H9 (cell line): Measurements from ENCODE around the gene LRRK1. TPM values are rescaled to one million over a fixed set of nuclear protein-coding genes. Genes with fewer than 3 reads are reported as not detected.
A peak's percentile ranks its signal among the peaks of the same experiment; 100 is the strongest.

Experiments
- DNase-seq: peaks from one replicate; pipeline ENCODE4 v3.0.0-alpha.2; 2017
- H2AFZ ChIP-seq: one replicate; pipeline ENCODE4 v1.6.1; 2013; ENCODE audit warnings: mild to moderate bottlenecking, low read length, control low read depth, moderate library complexity
- H2AK5ac ChIP-seq: 2 replicates; pipeline ENCODE4 v1.6.1; 2013; ENCODE audit warnings: low read length, control low read depth, mixed read lengths; ENCODE audit not compliant: insufficient read length
- H2BK120ac ChIP-seq: one replicate; pipeline ENCODE4 v1.6.1; 2013; ENCODE audit warnings: low read depth, mild to moderate bottlenecking, low read length, control low read depth, inconsistent platforms; ENCODE audit not compliant: poor library complexity, severe bottlenecking
- H2BK12ac ChIP-seq: 2 replicates; pipeline ENCODE4 v1.6.1; 2013; ENCODE audit warnings: low read length, control low read depth, mixed read lengths, low read depth; ENCODE audit not compliant: insufficient read length
- H2BK15ac ChIP-seq: 2 replicates; pipeline ENCODE4 v1.6.1; 2013; ENCODE audit warnings: low read depth, low read length, control low read depth
- H2BK20ac ChIP-seq: one replicate; pipeline ENCODE4 v1.6.1; 2013; ENCODE audit warnings: low read depth, mild to moderate bottlenecking, low read length, control low read depth, inconsistent platforms; ENCODE audit not compliant: poor library complexity, severe bottlenecking
- H2BK5ac ChIP-seq: 2 replicates; pipeline ENCODE4 v1.6.1; 2013; ENCODE audit warnings: low read length, control low read depth, mixed read lengths; ENCODE audit not compliant: insufficient read length
- H3K14ac ChIP-seq: 2 replicates; pipeline ENCODE4 v1.6.1; 2013; ENCODE audit warnings: low read length, control low read depth; ENCODE audit not compliant: insufficient read depth
- H3K18ac ChIP-seq: 2 replicates; pipeline ENCODE4 v1.6.1; 2013; ENCODE audit warnings: low read depth, mild to moderate bottlenecking, mixed read lengths, low read length, control low read depth; ENCODE audit not compliant: insufficient read length
- H3K23ac ChIP-seq: 2 replicates; pipeline ENCODE4 v1.6.1; 2013; ENCODE audit warnings: low read length, control low read depth, mixed read lengths, low read depth; ENCODE audit not compliant: insufficient read length
- H3K23me2 ChIP-seq: 2 replicates; pipeline ENCODE4 v1.6.1; 2013; ENCODE audit warnings: low read depth, mild to moderate bottlenecking, mixed read lengths, low read length, control low read depth; ENCODE audit not compliant: insufficient read length, poor library complexity, severe bottlenecking
- H3K27ac ChIP-seq: 2 replicates; pipeline ENCODE4 v1.5.1; 2013; ENCODE audit warnings: low read length, control low read depth, mixed read lengths, low read depth; ENCODE audit not compliant: insufficient read length
- H3K27me3 ChIP-seq: 2 replicates; pipeline ENCODE4 v1.6.1; 2013; ENCODE audit warnings: low read length, control low read depth, inconsistent platforms; ENCODE audit not compliant: insufficient read depth
- H3K4ac ChIP-seq: 2 replicates; pipeline ENCODE4 v1.6.1; 2013; ENCODE audit warnings: low read depth, mild to moderate bottlenecking, control low read depth, inconsistent platforms, low read length, moderate library complexity
- H3K4me1 ChIP-seq: 2 replicates; pipeline ENCODE4 v1.6.1; 2013; ENCODE audit warnings: low read length, control low read depth, inconsistent platforms; ENCODE audit not compliant: insufficient read depth
- H3K4me2 ChIP-seq: 2 replicates; pipeline ENCODE4 v1.6.1; 2013; ENCODE audit warnings: low read length, control low read depth, mixed read lengths; ENCODE audit not compliant: insufficient read length, insufficient read depth
- H3K56ac ChIP-seq: 2 replicates; pipeline ENCODE4 v1.6.1; 2013; ENCODE audit warnings: low read depth, mild to moderate bottlenecking, mixed read lengths, low read length, control low read depth; ENCODE audit not compliant: insufficient read length
- H3K79me1 ChIP-seq: 2 replicates; pipeline ENCODE4 v1.6.1; 2013; ENCODE audit warnings: low read depth, mild to moderate bottlenecking, moderate library complexity, low read length, control low read depth, inconsistent platforms; ENCODE audit not compliant: insufficient read depth, poor library complexity, severe bottlenecking
- H3K79me2 ChIP-seq: 2 replicates; pipeline ENCODE4 v1.6.1; 2013; ENCODE audit warnings: low read length, control low read depth, inconsistent platforms; ENCODE audit not compliant: insufficient read depth
- H3K9ac ChIP-seq: 2 replicates; pipeline ENCODE4 v1.6.1; 2013; ENCODE audit warnings: low read length, control low read depth, mixed read lengths; ENCODE audit not compliant: insufficient read length; ENCODE audit errors: extremely low read depth
- H3K9me3 ChIP-seq: one replicate; pipeline ENCODE4 v1.6.1; 2013; ENCODE audit warnings: low read depth, low read length, inconsistent platforms; ENCODE audit not compliant: control insufficient read depth
- H3T11ph ChIP-seq: one replicate; pipeline ENCODE4 v1.6.1; 2013; ENCODE audit warnings: mild to moderate bottlenecking, low read length, control low read depth, inconsistent platforms
- H4K20me1 ChIP-seq: one replicate; pipeline ENCODE4 v1.6.1; 2013; ENCODE audit not compliant: control insufficient read depth, insufficient read length, insufficient read depth
- H4K5ac ChIP-seq: 2 replicates; pipeline ENCODE4 v1.6.1; 2013; ENCODE audit warnings: low read depth, mild to moderate bottlenecking, mixed read lengths, low read length, control low read depth; ENCODE audit not compliant: insufficient read length
- H4K8ac ChIP-seq: replicated peaks from 2 replicates; pipeline ENCODE4 v1.6.1; 2013; ENCODE audit warnings: low read length, control low read depth, mixed read lengths, low read depth; ENCODE audit not compliant: insufficient read length
- H4K91ac ChIP-seq: 2 replicates; pipeline ENCODE4 v1.6.1; 2013; ENCODE audit warnings: low read depth, mild to moderate bottlenecking, moderate library complexity, mixed read lengths, low read length, control low read depth; ENCODE audit not compliant: insufficient read length
- H3K27ac Mint-ChIP-seq, 3 experiments: 2 replicates in 2 of 3; 3 replicates in 1 of 3; pipeline ENCODE4 v1.8.0; 2020 to 2021; ENCODE audit warnings: mixed read lengths in 3 of 3, mild to moderate bottlenecking in 1 of 3, moderate library complexity in 1 of 3
- H3K27me3 Mint-ChIP-seq: 2 replicates; pipeline ENCODE4 v1.8.0; 2021; ENCODE audit warnings: low read depth, mild to moderate bottlenecking, moderate library complexity, mixed read lengths
- H3K36me3 Mint-ChIP-seq, 3 experiments: 2 replicates in 2 of 3; 3 replicates in 1 of 3; pipeline ENCODE4 v1.8.0; 2020 to 2021; ENCODE audit warnings: low read depth in 3 of 3, mixed read lengths in 3 of 3; ENCODE audit not compliant: insufficient read depth in 1 of 3
- H3K4me1 Mint-ChIP-seq, 2 experiments: 2 replicates each; pipeline ENCODE4 v1.8.0; 2020; ENCODE audit warnings: mixed read lengths in 2 of 2
- H3K4me3 Mint-ChIP-seq, 2 experiments: 2 replicates in 1 of 2; 3 replicates in 1 of 2; pipeline ENCODE4 v1.8.0; 2020 to 2021; ENCODE audit warnings: mild to moderate bottlenecking in 2 of 2, mixed read lengths in 2 of 2, moderate library complexity in 1 of 2
- H3K9me3 Mint-ChIP-seq, 2 experiments: 2 replicates in 1 of 2; 3 replicates in 1 of 2; pipeline ENCODE4 v1.8.0; 2020; ENCODE audit warnings: mild to moderate bottlenecking in 2 of 2, mixed read lengths in 2 of 2, moderate library complexity in 1 of 2
- CTCF ChIP-seq: fragments of 200-600 bp; sonication (generic); conservative IDR thresholded peaks from 3 replicates; pipeline ENCODE4 v1.8.0; 2021; ENCODE audit warnings: antibody characterized with exemption, mild to moderate bottlenecking
- WGBS: extraction: QIAGEN DNeasy Blood & Tissue Kit; methylation state at CpG from one replicate; pipeline ENCODE4 v1.1.7; 2013; ENCODE audit warnings: missing lambda C conversion rate, low lambda C conversion rate, mixed read lengths; ENCODE audit not compliant: insufficient read length; ENCODE audit errors: extremely low coverage; 5-methylcytosine and 5-hydroxymethylcytosine counted together
- total RNA-seq: library from RNA; stranded (reverse); gene quantifications from 2 replicates; pipeline ENCODE4 v1.2.1, GENCODE V29; 2021

Gene LRRK1
- total RNA-seq, 1 experiment from 2014 or later: 4.0 TPM

GRCh38 chr15:101019366-101019896 lies 100.3 kb downstream of the LRRK1 start:
- H3K36me3 Mint-ChIP-seq: peaks cover 0 to 6% (median 0%) of the 10 kb centered on the region in 3 experiments; a peak in 2 of 7 replicates

More at GRCh38 chr15:101019366-101019896, 100.3 kb downstream of the LRRK1 start:
- Histone ChIP-seq H3K9ac (no peak overlapping the region), H3K27ac (no peak overlapping the region), H3K4me1 (peaks cover 4% of the 10 kb centered on the region), H3K79me1 (no peaks in the 10 kb centered on the region), H2BK12ac (no peak overlapping the region), H4K5ac (no peak overlapping the region), H3K14ac (no peak overlapping the region), H2BK120ac (no peak overlapping the region), H4K8ac (no peak overlapping the region), H2BK20ac (no peak overlapping the region), H2AK5ac (no peak overlapping the region), H3K4ac (no peak overlapping the region), H3K27me3 (no peaks in the 10 kb centered on the region), H3K23me2 (no peaks in the 10 kb centered on the region), H3K79me2 (no peaks in the 10 kb centered on the region), H3K18ac (no peak overlapping the region), H4K91ac (no peak overlapping the region), H4K20me1 (peaks cover 2% of the 10 kb centered on the region), H3K9me3 (no peaks in the 10 kb centered on the region), H3T11ph (no peak overlapping the region), H2BK15ac (no peak overlapping the region), H3K4me2 (no peak overlapping the region), H3K56ac (no peak overlapping the region), H2BK5ac (no peak overlapping the region), H2AFZ (no peak overlapping the region), H3K23ac (no peak overlapping the region)
- H3K4me1 Mint-ChIP-seq: peaks cover 22 to 34% of the 10 kb centered on the region in 2 experiments
- peak overlapping the region in 1 of 3 experiments; percentile 44; a peak in 1 of 7 replicates for H3K27ac Mint-ChIP-seq
- TF ChIP-seq CTCF: no peak
- H3K9me3 Mint-ChIP-seq: peaks cover 0 to 7% of the 10 kb centered on the region in 2 experiments; a peak in 2 of 5 replicates
- no peak overlapping the region for H3K4me3 Mint-ChIP-seq
- DNase-seq: peak; percentile 12
- peaks cover 4% of the 10 kb centered on the region for H3K27me3 Mint-ChIP-seq
- WGBS: no CpG with 5 or more reads among the region's 9 CpGs
